Activated T-cell treated with anti-CD3 and anti-CD28 coated beads, Interleukin-2, amount 50 U/mL, for 48 hours (primary cell): ENCODE results near the gene TLR9.

Experiments
- DNase-seq, 2 experiments: peaks; one replicate each; pipeline ENCODE4 v3.0.0-alpha.2; 2020

TLR9 gene

GRCh38 chr3:52217409-52217805 is 8.0 kb downstream of the TLR9 start:
- no peak for DNase-seq

DNA sequence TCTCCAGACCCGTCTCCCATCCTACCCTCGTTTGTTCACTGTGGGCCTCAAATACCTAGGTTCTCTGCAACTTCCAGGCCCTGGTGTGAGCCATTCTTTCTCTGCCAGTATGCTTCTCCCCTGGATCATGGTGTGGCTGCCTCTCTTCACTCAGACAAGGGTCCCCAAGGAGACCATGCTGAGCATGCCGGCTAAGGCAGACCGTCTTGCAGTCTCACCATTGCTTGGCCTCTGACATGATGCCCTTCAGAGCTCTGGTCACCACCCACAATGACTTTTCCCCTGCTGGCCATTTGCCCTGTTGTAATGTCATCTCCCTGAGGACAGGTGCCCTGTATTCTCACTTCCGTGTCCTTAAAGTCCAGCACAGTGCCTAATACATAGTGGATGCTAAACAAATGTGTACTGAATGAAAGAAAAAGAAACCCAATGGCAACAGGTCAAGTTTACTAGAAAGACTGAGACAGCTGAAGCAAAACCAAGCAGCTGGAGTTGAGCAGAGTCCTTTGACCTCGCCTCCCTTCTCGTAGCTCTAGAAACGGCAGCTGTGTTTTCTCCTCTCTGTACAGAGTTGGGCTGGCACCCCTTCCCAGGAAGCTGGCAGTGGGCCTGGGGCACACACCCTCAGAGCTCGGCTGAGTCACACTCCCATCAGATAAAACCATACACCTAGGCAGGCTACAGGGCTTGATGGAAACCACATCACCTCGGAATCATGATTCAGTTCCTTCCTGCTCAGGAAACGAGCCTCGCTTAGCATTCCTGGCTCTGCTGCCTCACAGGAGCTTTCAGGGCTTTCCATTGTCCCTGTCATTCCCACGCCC is 8.6 kb downstream of the TLR9 start:
- peak in 1 of 2 experiments; percentile 68 for DNase-seq

GRCh38 chr3:52215351-52215750 is 10.1 kb downstream of the TLR9 start:
- no peak for DNase-seq

GRCh38 chr3:52213901-52214300 is 11.5 kb downstream of the TLR9 start:
- no peak for DNase-seq

- DNase-seq = no peak
These were observed 12.4 kb downstream of the TLR9 start for GRCh38 chr3:52213005-52213404.

GRCh38 chr3:52211268-52211891 is 14.1 kb downstream of the TLR9 start:
- DNase-seq = no peak

GRCh38 chr3:52210550-52211046 is 14.8 kb downstream of the TLR9 start:
- DNase-seq = no peak

GRCh38 chr3:52210037-52210436 is 15.4 kb downstream of the TLR9 start:
- DNase-seq = no peak

- DNase-seq = no peak
These were observed 16.9 kb downstream of the TLR9 start for GRCh38 chr3:52208556-52208955.

DNA sequence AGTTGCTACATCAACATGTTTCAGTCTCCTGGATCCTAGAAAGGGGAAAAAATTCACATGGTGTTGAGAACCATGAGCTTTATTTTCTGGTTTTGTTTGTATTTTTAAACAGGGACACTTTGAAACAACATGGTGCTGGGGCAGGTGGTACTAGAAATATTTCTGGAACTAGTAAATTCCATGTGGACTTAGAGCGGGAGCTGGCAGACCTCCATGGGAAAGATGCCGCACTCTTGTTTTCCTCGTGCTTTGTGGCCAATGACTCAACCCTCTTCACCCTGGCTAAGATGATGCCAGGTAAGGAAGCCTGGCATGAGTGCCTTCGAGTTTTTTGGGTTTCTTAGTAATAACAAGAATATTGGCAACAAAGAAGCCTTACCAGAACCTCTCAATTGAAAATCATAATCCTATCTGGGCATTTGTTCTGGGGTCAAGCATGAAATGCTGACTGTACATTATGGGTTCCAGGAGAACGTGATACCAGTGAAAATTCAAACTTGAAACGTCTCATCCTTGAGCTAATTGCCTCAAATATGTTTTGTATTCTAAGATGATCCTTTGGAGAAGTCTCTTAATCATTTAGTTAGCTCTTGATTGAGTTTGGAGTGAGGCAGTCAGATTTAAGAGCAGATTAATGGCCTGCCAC is 19.6 kb downstream of the TLR9 start:
- DNase-seq = no peak

- peak in 1 of 2 experiments; percentile 51 for DNase-seq
These were observed 20.9 kb downstream of the TLR9 start for GRCh38 chr3:52204337-52205073.

DNA sequence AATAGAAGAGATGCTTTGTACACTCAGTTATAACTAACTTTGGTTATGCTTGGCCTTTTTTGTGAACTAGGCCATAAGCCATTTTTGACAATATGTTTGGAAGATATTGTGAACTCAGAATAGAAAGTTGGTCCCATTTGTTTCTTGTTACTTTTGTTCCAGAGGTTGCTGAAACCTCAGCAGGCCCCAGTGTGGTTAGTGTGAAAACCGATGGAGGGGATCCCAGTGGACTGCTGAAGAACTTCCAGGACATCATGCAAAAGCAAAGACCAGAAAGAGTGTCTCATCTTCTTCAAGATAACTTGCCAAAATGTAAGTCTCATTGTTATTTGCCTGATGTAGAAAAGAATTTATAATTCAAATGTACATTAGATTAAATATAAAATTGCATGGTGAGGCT is 21.7 kb downstream of the TLR9 start:
- DNase-seq = no peak

DNA sequence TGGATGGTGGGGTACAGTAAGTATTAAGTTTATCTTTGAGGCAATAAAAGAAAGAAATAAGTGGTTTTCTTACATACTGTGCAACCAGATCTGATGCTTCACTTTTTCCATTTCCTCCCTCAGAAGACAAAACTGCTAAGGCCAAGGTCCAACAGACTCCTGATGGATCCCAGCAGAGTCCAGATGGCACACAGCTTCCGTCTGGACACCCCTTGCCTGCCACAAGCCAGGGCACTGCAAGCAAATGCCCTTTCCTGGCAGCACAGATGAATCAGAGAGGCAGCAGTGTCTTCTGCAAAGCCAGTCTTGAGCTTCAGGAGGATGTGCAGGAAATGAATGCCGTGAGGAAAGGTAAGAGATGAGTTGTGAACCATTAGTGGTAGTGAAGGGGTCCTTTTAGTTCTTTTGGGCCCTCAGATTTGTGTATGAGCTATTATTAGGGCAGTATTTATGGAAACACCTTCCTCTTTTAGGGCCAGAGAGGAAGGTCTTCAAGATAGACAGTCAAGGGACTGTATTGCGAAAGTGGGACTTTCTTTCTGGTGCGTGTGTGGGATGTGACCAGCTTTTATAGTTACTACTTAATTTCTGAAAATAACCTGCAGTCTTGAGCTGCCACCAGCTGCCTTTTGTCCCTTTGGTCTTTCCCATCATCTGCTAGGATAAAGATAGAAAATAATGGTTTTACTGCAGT is 22.9 kb downstream of the TLR9 start:
- no peak for DNase-seq

GRCh38 chr3:52200981-52201679 is 24.3 kb downstream of the TLR9 start:
- no peak for DNase-seq

- DNase-seq = no peak
These were observed 26.5 kb downstream of the TLR9 start for GRCh38 chr3:52198643-52199608.

- peak; percentile 98 for DNase-seq
These were observed 27.4 kb downstream of the TLR9 start, which contains the start of gene ALAS1 for GRCh38 chr3:52197842-52198625. TSS of gene ALAS1 (plus strand) at chr3:52198160. CDS start at chr3:52199242, 1,082 bp downstream.

- DNase-seq = no peak
These were observed 28.0 kb downstream of the TLR9 start for GRCh38 chr3:52197499-52197841.

DNA sequence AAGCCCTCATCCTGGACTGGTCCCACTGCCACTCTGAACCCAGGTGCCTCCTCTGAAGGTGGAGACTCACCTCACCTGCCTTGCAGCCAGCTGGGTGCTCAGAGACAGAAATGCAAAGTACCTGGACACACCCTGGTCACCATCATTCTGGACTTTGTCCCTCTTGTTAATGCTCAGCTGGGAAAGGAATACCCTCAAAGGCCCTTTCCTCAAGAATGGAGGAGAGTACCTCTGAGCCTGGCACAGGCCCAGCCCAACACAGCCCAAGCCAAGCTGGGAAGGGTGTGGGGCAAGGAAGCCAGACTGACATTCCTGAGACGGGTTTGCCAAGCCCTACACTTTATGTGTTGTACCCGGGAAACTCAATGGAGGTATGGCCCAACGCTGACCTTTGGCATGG is 28.5 kb downstream of the TLR9 start:
- no peak for DNase-seq

GRCh38 chr3:52195823-52196331 is 29.6 kb downstream of the TLR9 start:
- DNase-seq = no peak

DNA sequence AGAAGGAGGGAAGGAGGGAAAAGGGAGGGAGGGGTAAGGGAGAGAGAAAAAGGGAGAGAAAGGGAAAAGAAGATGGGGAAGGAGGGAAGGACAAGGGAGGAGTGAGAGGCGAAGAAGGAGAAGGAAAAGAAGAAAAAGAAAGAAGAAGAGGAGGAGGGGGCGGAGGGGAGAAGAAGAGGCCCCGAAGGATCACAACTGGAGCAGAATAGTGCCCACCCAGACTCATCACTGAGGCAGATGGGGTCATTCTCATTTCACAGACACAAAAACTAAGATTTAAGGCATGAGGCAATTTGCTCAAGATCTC is 30.2 kb downstream of the TLR9 start:
- DNase-seq = no peak
